Stimulated activated CD4-positive, alpha-beta T cell treated with anti-CD3 and anti-CD28 coated beads, TNF-alpha, amount 100 ng/mL, for 1 hour (primary cell): ENCODE measurements around the gene WLS.
"Not testable (repeated sequence)": the region's sequence is repeated elsewhere in the genome, so short reads cannot be mapped to it uniquely, and the experiment has no call there.

Experiments
- DNase-seq, 3 donors: peaks; one replicate each; pipeline ENCODE4 v3.0.0-alpha.2; 2020; ENCODE audit warnings: low read depth in 3 of 3, low spot score in 1 of 3

The WLS gene

GRCh38 chr1:68201546-68202238, 30.6 kb downstream of the WLS start:
- DNase-seq: no peak

- no peak for DNase-seq
Measured at GRCh38 chr1:68199603-68200002, 32.7 kb downstream of the WLS start.

DNA sequence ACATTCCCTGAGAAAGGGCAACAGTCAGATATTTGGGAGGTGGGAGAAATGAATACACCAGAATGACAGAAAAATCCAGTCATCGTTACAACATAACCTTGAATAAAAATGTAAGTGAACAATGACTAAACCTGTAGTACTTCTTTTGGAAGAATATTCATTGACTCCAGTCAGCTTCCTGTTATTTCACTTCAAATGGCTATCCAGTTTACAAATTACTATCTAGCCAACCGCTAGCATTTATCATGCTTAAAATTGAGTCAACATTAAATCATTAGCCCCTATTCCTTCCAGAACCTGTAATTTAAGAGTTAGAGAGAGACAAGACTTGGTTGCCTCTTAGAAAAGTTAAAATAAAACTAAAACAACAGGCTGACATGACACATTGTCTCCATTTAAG, 33.6 kb downstream of the WLS start:
- DNase-seq: no peak

DNA sequence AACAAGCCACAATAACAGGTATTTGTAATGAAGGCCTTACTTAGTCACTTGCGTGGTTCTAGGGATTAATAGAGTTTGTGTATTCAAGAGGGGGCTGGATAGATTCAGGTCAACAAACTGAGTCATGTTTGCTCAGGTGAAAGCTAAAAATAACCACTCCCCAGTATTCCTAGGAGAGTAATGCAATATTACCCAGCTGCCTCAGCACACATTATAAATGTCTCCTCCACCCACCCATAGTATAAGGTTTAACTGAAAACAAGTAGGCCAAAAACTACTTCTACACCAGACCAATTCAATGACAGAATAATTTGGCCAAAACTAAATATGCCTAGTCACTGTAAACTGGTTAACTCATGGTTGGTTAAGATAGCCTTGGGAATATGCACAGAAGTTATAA, 34.4 kb downstream of the WLS start:
- no peak for DNase-seq

DNA sequence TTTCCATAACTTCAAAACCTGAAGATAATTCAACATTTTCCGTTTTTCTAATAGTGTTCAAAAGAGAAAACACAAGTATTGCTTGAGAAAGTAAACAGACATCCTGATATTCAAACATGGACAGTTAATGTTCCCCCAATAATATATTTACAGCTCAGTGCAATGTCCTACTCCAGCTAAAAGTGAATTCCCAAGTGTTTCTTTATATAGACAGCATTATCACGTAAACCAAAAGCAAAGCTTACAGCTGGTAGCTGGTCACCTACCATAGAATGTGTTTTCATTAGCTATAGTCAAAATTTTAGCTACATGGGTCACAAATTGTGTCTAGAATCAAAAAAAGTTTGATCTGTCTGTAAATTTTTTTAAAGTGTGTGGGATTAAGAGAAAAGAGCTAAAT, 34.9 kb downstream of the WLS start:
- no peak for DNase-seq

DNA sequence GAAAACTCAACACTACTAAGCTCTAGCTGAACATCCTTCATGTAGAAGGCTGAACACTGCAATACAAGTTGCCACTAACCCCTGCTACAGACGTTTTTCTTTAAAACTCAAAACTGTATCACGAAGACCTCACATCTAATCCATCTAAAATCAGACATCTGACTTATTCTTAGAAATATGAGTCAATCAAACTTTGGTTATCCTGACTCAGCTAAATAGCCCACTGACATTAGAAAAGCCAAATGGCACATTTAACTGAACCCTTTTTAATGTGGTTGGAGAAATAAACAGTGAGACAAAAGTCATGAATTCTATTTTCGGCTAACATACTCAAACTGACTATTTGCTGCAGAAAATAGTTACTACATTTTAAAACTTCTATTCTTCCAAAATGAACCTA, 35.6 kb downstream of the WLS start:
- no peak for DNase-seq

GRCh38 chr1:68191717-68192116, 40.6 kb downstream of the WLS start:
- no peak for DNase-seq

- no peak for DNase-seq
Measured at GRCh38 chr1:68188644-68189340, 43.5 kb downstream of the WLS start.

DNA sequence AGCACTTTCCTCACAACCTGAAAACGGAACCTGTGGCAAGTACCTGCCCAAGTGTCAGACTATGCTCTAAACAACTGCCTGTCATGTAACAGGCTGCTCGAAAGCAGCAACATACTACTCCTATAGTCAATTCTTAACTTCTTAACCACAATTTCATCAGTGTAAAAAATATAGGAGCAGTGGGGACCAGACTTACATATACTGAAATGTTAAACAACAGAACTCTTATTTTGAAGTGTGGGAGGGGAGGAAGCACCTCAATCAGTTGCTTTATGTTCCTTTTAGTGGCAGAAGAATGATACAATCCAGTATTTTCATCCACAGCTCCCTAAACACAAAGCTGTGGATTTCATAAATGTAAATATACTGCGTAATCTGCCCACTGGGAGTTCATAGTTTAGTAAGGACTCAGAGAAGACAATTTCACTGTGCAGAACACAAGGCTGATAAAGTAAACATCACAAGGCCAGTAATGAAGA, 44.2 kb downstream of the WLS start:
- DNase-seq: no peak

DNA sequence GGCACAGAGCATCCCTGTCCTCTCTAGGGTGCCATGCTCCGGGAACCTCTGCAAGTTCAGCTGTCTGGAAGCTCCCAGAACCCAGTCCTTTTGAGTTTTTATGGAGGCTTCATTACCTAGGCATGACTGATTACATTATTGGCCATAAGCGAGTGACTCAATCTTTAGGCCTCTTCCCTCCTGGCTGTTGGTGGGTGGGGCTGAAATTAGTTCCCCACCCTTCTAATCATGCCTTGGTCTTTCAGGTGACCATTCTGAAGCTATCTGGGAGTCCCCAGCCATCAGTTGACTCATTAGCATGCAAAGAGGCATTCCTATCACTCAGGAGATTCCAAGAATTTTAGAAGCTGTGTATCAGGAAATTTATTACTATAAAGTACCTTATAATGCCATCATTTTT, 46.6 kb downstream of the WLS start:
- DNase-seq: no peak

GRCh38 chr1:68183895-68184294, 48.4 kb downstream of the WLS start:
- no peak for DNase-seq

DNA sequence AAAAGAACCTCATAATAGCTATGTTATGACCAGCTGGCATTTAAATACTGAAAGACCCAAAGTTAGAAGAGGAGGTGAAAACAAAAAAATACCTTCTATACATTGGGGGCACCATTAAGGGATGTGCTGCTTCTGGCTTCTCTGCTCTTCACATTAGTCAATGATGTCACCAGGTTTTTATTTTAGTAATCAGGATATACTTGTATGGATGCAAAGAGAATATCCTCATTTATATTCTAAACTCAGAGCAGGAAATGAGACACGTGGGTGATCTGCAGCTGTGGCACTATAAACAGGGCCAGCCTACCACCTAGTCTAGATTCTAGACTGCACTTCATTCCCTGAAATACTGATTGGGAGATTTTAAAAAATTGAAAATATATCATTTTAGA, 51.2 kb downstream of the WLS start:
- no peak for DNase-seq

DNA sequence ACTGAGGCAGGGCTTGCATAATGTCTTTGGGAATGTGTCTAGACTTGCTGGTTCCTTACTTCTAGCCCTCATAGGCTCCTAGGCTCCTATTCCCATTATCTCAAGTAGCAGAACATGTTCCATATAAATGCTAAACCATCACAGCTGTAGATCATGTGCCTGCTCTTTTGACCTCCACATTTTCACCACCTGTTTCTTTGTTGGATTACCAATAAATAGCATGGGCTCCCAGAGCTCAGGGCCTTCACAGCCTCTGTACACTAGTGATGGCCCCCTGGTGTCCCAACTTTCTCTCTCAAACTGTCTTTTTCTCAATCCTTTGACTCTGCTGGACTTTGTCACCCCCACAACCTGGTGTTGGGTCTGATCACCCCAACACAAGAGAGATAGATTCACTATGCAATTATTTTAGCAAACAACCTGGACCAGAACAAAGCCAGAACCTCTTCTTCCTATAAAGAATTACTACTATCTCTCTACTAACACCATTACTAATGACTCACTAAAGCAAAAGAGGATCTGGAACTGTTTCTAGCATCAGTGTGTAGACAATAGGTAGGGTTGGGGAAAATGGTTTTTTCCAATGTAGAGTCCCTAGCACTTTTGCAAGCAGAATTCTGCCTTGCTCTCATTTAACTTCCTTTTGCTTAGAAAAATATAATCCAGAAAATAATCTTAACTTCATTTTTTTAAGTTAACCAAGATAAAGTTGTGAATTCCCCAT, 51.7 kb downstream of the WLS start:
- no peak for DNase-seq

GRCh38 chr1:68178821-68179490, 53.4 kb downstream of the WLS start:
- DNase-seq: no peak

- DNase-seq: no peak
Measured at GRCh38 chr1:68175621-68176398, 56.5 kb downstream of the WLS start.

- DNase-seq: no peak
Measured at GRCh38 chr1:68174738-68175113, 57.6 kb downstream of the WLS start.

DNA sequence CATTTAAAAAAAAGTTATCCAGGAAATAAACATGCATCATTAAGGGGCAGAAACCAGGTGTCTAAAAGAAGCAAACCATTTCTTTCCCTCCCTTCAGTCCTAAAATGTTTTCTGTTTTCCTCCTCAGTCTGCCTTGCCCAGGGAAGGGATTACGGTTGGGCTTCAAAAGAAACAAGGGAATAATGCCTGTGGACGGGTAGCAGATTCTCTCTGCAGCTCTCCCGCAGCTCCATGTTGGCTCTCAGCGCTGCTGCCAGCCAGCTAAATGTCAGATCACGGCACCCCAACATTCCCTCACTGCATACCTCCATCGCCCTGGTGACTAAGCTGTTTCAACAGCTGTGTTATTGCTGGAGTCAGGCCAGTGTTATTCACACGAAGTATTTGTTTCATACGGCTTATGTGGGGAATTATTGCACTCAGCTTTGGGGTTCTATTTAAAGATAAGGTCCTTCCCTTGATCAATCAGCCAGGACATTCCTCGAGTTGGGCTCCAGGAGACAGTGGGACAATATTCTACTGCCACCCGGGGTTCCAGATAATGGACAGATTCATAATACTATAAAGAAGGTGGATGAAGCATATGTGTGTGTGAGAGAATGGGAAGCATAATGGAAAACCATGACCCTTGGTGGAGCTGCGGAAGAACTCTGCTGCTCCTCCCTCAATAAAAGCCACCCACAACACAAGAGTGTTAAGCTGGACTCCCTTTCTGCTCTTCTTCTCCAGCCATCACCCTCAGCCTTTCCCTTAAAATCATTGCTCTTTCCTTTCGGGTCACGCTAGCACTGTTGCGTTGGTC, 58.2 kb downstream of the WLS start:
- DNase-seq: no peak

GRCh38 chr1:68173283-68173935, 58.9 kb downstream of the WLS start:
- DNase-seq: no peak

DNA sequence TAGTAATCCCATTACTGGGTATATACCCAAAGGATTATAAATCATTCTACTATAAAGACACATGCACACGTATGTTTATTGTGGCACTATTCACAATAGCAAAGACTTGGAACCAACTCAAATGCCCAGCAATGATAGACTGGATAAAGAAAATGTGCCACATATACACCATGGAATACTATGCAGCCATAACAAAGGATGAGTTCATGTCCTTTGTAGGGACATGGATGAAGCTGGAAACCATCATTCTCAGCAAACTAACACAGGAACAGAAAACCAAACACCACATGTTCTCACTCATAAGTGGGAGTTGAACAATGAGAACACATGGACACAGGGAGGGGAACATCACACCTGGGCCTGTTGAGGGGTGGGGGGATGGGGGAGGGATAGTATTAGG, 60.5 kb downstream of the WLS start:
- not testable (repeated sequence) for DNase-seq
